B cell (primary cell): ENCODE measurements around the gene MRPL54. TPM values are rescaled to one million over a fixed set of nuclear protein-coding genes. Genes with fewer than 3 reads are reported as not detected.

Source experiments
- ATAC-seq: fragments of 200-7000 bp; cut with Tn5 transposase; one replicate; pipeline ENCODE4 v1.10.0; 2021; ENCODE audit warnings: low read depth, mild to moderate bottlenecking, moderate number of reproducible peaks, moderate library complexity
- CTCF ChIA-PET: fragments of 350-600 bp; sonication (Branson Sonifier 250); formaldehyde crosslinking; loops from one replicate; lab custom pipeline; 2021; ENCODE audit warnings: antibody characterized with exemption, inconsistent platforms; lab: Charles Lee
- POLR2A ChIA-PET: fragments of 350-600 bp; sonication (Branson Sonifier 250); formaldehyde crosslinking; loops from one replicate; lab custom pipeline; 2021; ENCODE audit warnings: antibody characterized with exemption; lab: Charles Lee
- DNase-seq: peaks from one replicate; pipeline ENCODE4 v3.0.0; 2013
- H2AFZ ChIP-seq: 2 replicates; pipeline ENCODE4 v1.6.1; 2012; ENCODE audit warnings: mild to moderate bottlenecking, low read depth, low read length; ENCODE audit not compliant: insufficient read depth, poor library complexity, severe bottlenecking
- H3K27ac ChIP-seq, 2 donors: 1 replicate in 1 of 2; 2 replicates in 1 of 2; pipeline ENCODE4 v1.5.1; 2012 to 2013; ENCODE audit warnings: low read length in 2 of 2, mild to moderate bottlenecking in 2 of 2, moderate library complexity in 1 of 2
- H3K27me3 ChIP-seq, 4 experiments: fragments of 200-600 bp in 1 of 4; sonication (generic) in 1 of 4; replicated peaks in 1 of 4; 1 replicate in 2 of 4; 2 replicates in 2 of 4; pipeline versions ENCODE4 v1.6.1 to v1.7.0; 2013 to 2016; ENCODE audit warnings: low read length in 3 of 4, mild to moderate bottlenecking in 2 of 4, mixed read lengths in 1 of 4, moderate library complexity in 1 of 4; ENCODE audit not compliant: insufficient read depth in 4 of 4, control insufficient read depth in 3 of 4; ENCODE audit errors: control extremely low read depth in 1 of 4
- H3K36me3 ChIP-seq, 2 experiments: replicated peaks in 1 of 2; 1 replicate in 1 of 2; 2 replicates in 1 of 2; pipeline versions ENCODE4 v1.6.1 to v1.7.1; 2013; ENCODE audit warnings: low read length in 1 of 2; ENCODE audit not compliant: insufficient read depth in 2 of 2, control insufficient read depth in 1 of 2; ENCODE audit errors: control extremely low read depth in 1 of 2, extremely low read depth in 1 of 2
- H3K4me1 ChIP-seq, 2 donors: fragments of 200-600 bp in 1 of 2; sonication (generic) in 1 of 2; 1 replicate in 1 of 2; 2 replicates in 1 of 2; pipeline versions ENCODE4 v1.5.1 to v1.6.1; 2013 to 2017; ENCODE audit warnings: low read length in 2 of 2; ENCODE audit not compliant: control insufficient read depth in 2 of 2, insufficient read depth in 2 of 2
- H3K4me2 ChIP-seq: replicated peaks from 2 replicates; pipeline ENCODE3; 2012; ENCODE audit warnings: mild to moderate bottlenecking, low read depth, low read length; ENCODE audit not compliant: poor library complexity, severe bottlenecking
- H3K4me3 ChIP-seq, 5 experiments: fragments of 200-600 bp in 1 of 5; sonication (generic) in 1 of 5; 1 replicate in 3 of 5; 2 replicates in 2 of 5; pipeline versions ENCODE4 v1.5.1 to v1.7.0; 2011 to 2016; ENCODE audit warnings: low read length in 4 of 5, mild to moderate bottlenecking in 4 of 5, low read depth in 2 of 5, control low read depth in 1 of 5, moderate library complexity in 1 of 5; ENCODE audit not compliant: insufficient read depth in 1 of 5; ENCODE audit errors: control extremely low read depth in 1 of 5, extremely low read depth in 1 of 5
- H3K79me2 ChIP-seq: fragments of 200-600 bp; sonication (generic); one replicate; pipeline ENCODE4 v1.6.0; 2016; ENCODE audit warnings: low read length; ENCODE audit not compliant: control insufficient read depth, insufficient read depth
- H3K9ac ChIP-seq: fragments of 200-600 bp; sonication (generic); 2 replicates; pipeline ENCODE4 v1.6.1; 2017; ENCODE audit warnings: mild to moderate bottlenecking, low read length, moderate library complexity
- H3K9me3 ChIP-seq, 3 donors: one replicate each; pipeline versions ENCODE4 v1.6.1 to v1.7.1; 2013; ENCODE audit warnings: low read length in 2 of 3; ENCODE audit not compliant: control insufficient read depth in 2 of 3, insufficient read depth in 1 of 3; ENCODE audit errors: control extremely low read depth in 1 of 3
- H4K20me1 ChIP-seq: 2 replicates; pipeline ENCODE4 v1.6.0; 2012; ENCODE audit warnings: mild to moderate bottlenecking, low read length; ENCODE audit not compliant: insufficient read depth, control insufficient read depth, poor library complexity, severe bottlenecking
- H3K27ac Mint-ChIP-seq: one replicate; pipeline ENCODE4 v1.8.0; 2021; ENCODE audit warnings: mixed read lengths
- H3K27me3 Mint-ChIP-seq: one replicate; pipeline ENCODE4 v1.8.0; 2021; ENCODE audit warnings: mixed read lengths
- H3K4me1 Mint-ChIP-seq: one replicate; pipeline ENCODE4 v1.8.0; 2021; ENCODE audit warnings: mixed read lengths
- H3K4me3 Mint-ChIP-seq: one replicate; pipeline ENCODE4 v1.8.0; 2021; ENCODE audit warnings: mixed read lengths
- H3K9me3 Mint-ChIP-seq: one replicate; pipeline ENCODE4 v1.8.0; 2022; ENCODE audit warnings: mixed read lengths; ENCODE audit not compliant: insufficient read depth
- EZH2 ChIP-seq: IDR thresholded peaks from 2 replicates; pipeline ENCODE4 v1.6.1; 2012; ENCODE audit warnings: borderline replicate concordance, low read depth, mild to moderate bottlenecking, moderate library complexity, low read length; ENCODE audit not compliant: insufficient read depth, poor library complexity, severe bottlenecking
- whole genome bisulfite sequencing: methylation state at CpG from one replicate; pipeline ENCODE4 v1.1.5; 2013; ENCODE audit warnings: missing lambda C conversion rate; ENCODE audit not compliant: insufficient coverage; 5-methylcytosine and 5-hydroxymethylcytosine counted together
- intact Hi-C: fragments of 100-400 bp; cut with micrococcal nuclease; formaldehyde crosslinking; loops from one replicate; pipeline ENCODE4 v1.10.0; 2022
- polyA plus RNA-seq: library from polyadenylated mRNA; depleted of rRNA; stranded (reverse); fragments of >200 nt; gene quantifications from 2 replicates; pipeline ENCODE4 v1.2.3, GENCODE V29; 2012
- total RNA-seq, 2 donors: library from RNA; stranded (reverse); fragments of 120-200 nt in 1 of 2; gene quantifications; 1 replicate in 1 of 2; 2 replicates in 1 of 2; pipeline versions ENCODE4 v1.2.3 to v1.2.4, GENCODE V29; 2013 to 2022
- TF ChIP-seq, protein P1 (sequence below): fragments of 200-600 bp; IDR thresholded peaks from one replicate; pipeline ENCODE4 v1.8.0; 2022; ENCODE audit warnings: antibody characterized with exemption, mild to moderate bottlenecking

MRPL54 gene
- total and polyA plus RNA-seq, 2 donors (not counting 1 experiment from before 2014, with no cell fraction given): 54.3 to 75.1 TPM

DNA sequence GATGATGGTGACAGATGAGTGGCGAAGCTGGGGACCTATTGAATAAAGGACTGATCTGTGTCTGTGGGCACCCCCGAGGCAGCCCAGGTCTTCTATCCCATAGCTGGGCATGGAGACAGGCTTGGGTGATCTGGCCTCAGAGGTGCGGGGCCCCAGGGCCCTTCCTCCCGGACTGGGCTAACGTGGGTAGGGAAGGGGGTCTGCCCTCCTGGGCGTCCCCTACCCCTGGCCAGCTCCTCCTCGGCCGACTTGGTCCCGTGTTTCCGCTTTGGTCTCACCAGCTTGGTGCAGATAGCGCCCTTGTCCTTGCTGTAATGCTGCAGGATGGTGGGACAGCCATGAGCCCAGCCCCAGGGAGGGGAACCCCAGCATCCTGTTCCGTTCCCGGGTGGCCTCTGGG is 20.4 kb downstream of the MRPL54 start:
- Mint-ChIP-seq H3K9me3 (peaks cover 12% of the 10 kb centered on the region), H3K4me3 (no peak overlapping the region), H3K4me1 (peaks cover 18% of the 10 kb centered on the region), H3K27ac (no peak overlapping the region), H3K27me3 (no peaks in the 10 kb centered on the region)
- no peaks in the 10 kb centered on the region for H3K36me3 ChIP-seq
- ATAC-seq (no peak), DNase-seq (no peak)
- intact Hi-C loops: no loop called here
- 95% methylated on average over 13 of the region's 13 CpGs for WGBS
- no peak for TF ChIP-seq EZH2
- H3K9ac ChIP-seq: no peak overlapping the region
- peaks cover 0 to 31% (median 21%) of the 10 kb centered on the region in 3 donors for H3K9me3 ChIP-seq
- H3K79me2 ChIP-seq: no peaks in the 10 kb centered on the region
- no peaks in the 10 kb centered on the region for H4K20me1 ChIP-seq
- ChIA-PET CTCF (no interaction called here), POLR2A (no interaction called here)
- no peak overlapping the region for H3K4me2 ChIP-seq
- H3K27ac ChIP-seq: no peak overlapping the region
- peaks cover 11 to 13% of the 10 kb centered on the region in 2 donors for H3K4me1 ChIP-seq
- no peak overlapping the region for H3K4me3 ChIP-seq
- H2AFZ ChIP-seq: no peak overlapping the region
- H3K27me3 ChIP-seq: peaks cover 0 to 2% (median 0%) of the 10 kb centered on the region in 4 experiments

DNA sequence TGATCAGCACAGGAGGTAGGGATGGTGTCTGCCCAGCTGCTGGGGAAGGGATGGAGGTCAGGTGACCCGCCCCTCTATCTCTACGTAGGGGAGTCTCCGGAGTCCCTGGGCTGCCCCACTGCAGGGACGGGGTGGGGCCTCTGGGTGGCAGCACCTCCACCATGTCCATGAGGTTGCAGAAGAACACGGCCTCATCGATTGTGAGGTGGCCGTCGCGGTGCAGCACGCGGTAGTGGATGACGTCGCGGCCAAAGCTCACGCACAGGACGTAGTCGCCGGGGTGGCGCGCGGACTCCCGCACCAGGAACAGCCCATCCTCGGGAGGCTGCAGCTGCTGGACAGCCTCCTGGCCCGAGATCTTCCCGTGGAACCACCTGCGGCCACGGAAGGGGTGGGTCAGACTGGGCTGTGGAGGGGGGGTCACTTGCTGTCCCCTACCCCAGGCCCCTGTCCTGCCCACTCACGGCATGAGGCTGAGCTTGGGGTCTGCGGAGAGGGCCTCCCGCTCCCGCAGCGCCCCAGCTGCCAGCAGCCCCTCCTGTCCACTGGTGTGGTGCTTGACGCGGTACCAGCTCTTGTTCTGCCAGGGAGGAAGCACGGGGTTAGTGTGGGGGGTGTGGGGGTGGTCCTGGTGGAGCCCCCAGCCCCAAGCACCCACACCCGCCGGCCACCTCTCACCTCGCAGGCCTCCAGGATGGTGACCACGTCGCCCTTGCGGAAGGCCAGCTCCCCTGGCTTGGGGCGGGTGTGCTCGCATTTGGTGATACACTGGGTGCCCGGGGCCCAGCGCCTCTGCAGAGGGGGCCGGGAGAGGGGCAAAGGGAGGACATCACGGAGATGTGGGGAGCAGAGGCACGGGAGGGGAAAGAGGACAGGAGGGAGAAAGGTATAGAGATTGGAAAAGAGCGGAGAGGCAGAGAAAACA is 21.4 kb downstream of the MRPL54 start:
- intact Hi-C loops: no loop called here
- H3K36me3 ChIP-seq: no peaks in the 10 kb centered on the region
- H3K4me3 ChIP-seq: no peak overlapping the region
- DNase-seq (peak; percentile 36), ATAC-seq (peak; percentile 32)
- peaks cover 11 to 13% of the 10 kb centered on the region in 2 donors for H3K4me1 ChIP-seq
- H3K79me2 ChIP-seq: no peaks in the 10 kb centered on the region
- H3K27me3 ChIP-seq: peaks cover 0 to 2% (median 0%) of the 10 kb centered on the region in 4 experiments
- peak overlapping the region; percentile 95 for H3K4me2 ChIP-seq
- H3K4me1 Mint-ChIP-seq: peaks cover 19% of the 10 kb centered on the region
- no peak overlapping the region for H3K9ac ChIP-seq
- peaks cover 0 to 31% (median 21%) of the 10 kb centered on the region in 3 donors for H3K9me3 ChIP-seq
- no peak overlapping the region for H3K27ac ChIP-seq
- no peaks in the 10 kb centered on the region for H4K20me1 ChIP-seq
- H3K9me3 Mint-ChIP-seq: peaks cover 12% of the 10 kb centered on the region
- ChIA-PET CTCF (interaction anchor here (1.0 kb wide), 1 partner anchor 38 kb away, joined by 3 read pairs; no protein-coding TSS in a partner anchor), POLR2A (no interaction called here)
- H2AFZ ChIP-seq: no peak overlapping the region
- 93% methylated on average over 41 of the region's 49 CpGs for WGBS
- H3K27ac Mint-ChIP-seq: no peak overlapping the region
- TF ChIP-seq, protein P1, sequence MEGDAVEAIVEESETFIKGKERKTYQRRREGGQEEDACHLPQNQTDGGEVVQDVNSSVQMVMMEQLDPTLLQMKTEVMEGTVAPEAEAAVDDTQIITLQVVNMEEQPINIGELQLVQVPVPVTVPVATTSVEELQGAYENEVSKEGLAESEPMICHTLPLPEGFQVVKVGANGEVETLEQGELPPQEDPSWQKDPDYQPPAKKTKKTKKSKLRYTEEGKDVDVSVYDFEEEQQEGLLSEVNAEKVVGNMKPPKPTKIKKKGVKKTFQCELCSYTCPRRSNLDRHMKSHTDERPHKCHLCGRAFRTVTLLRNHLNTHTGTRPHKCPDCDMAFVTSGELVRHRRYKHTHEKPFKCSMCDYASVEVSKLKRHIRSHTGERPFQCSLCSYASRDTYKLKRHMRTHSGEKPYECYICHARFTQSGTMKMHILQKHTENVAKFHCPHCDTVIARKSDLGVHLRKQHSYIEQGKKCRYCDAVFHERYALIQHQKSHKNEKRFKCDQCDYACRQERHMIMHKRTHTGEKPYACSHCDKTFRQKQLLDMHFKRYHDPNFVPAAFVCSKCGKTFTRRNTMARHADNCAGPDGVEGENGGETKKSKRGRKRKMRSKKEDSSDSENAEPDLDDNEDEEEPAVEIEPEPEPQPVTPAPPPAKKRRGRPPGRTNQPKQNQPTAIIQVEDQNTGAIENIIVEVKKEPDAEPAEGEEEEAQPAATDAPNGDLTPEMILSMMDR: peak; percentile 43
- no peak for TF ChIP-seq EZH2
- H3K27me3 Mint-ChIP-seq: no peaks in the 10 kb centered on the region
- H3K4me3 Mint-ChIP-seq: peak overlapping the region; percentile 79
